Testis (tissue), 3 donors: Measurements from ENCODE around the gene RAPH1. TPM values are rescaled to one million over a fixed set of nuclear protein-coding genes. Genes with fewer than 3 reads are reported as not detected.

Experiments used
- DNase-seq: peaks from one replicate; pipeline ENCODE4 v3.0.0-alpha.2; 2019
- H3K27ac ChIP-seq, 2 donors: fragments of 200-600 bp; sonication (generic); one replicate each; pipeline ENCODE4 v1.5.1; 2019
- H3K27me3 ChIP-seq: fragments of 200-600 bp; sonication (generic); one replicate; pipeline ENCODE4 v1.5.1; 2019
- H3K36me3 ChIP-seq: fragments of 200-600 bp; sonication (generic); one replicate; pipeline ENCODE4 v1.5.1; 2017; ENCODE audit warnings: low read depth; ENCODE audit errors: missing control alignments
- H3K4me1 ChIP-seq: fragments of 200-600 bp; sonication (generic); one replicate; pipeline ENCODE4 v1.5.1; 2019
- H3K4me3 ChIP-seq, 2 donors: fragments of 200-600 bp; sonication (generic); one replicate each; pipeline ENCODE4 v1.5.1; 2017 to 2019
- H3K9me3 ChIP-seq: fragments of 200-600 bp; sonication (generic); one replicate; pipeline ENCODE4 v1.5.1; 2017
- POLR2A ChIP-seq: fragments of 450-650 bp; IDR thresholded peaks from one replicate; pipeline ENCODE4 v1.6.1; 2017; ENCODE audit warnings: antibody characterized with exemption, mild to moderate bottlenecking, moderate library complexity
- WGBS, 2 donors: methylation state at CpG; one replicate each; pipeline ENCODE4 v1.1.5; 2018; 5-methylcytosine and 5-hydroxymethylcytosine counted together
- intact Hi-C: fragments of 100-400 bp; cut with DNase I; formaldehyde crosslinking; loops from one replicate; pipeline ENCODE4 v1.15.1; 2023; ENCODE audit warnings: low total_unique reads
- polyA plus RNA-seq: library from polyadenylated mRNA; stranded (reverse); fragments of 350-450 nt; fragmentation: Illumina TruSeq; extraction: RNeasy Lipid Tissue Mini Kit (QIAGEN cat#74804); gene quantifications from one replicate; pipeline ENCODE4 v1.2.3, GENCODE V29; 2014; ENCODE audit warnings: low read depth, low replicate concordance; ENCODE audit not compliant: insufficient read depth
- total RNA-seq, 2 donors: library from RNA; depleted of rRNA; stranded (reverse); fragments of >200 nt; gene quantifications; one replicate each; pipeline ENCODE4 v1.2.3, GENCODE V29; 2016
- TF ChIP-seq, protein P1 (sequence below), 3 experiments: fragments of 450-650 bp in 2 of 3; fragments of 200-600 bp in 1 of 3; sonication (generic) in 1 of 3; IDR thresholded peaks; one replicate each; pipeline ENCODE4 v1.5.1; 2016 to 2019; ENCODE audit warnings: antibody characterized with exemption in 3 of 3, mild to moderate bottlenecking in 2 of 3, moderate library complexity in 1 of 3

The RAPH1 gene
- total and polyA plus RNA-seq, 3 donors from 2014 or later, result 22.1 to 36.5 (median 31.1) TPM

DNA sequence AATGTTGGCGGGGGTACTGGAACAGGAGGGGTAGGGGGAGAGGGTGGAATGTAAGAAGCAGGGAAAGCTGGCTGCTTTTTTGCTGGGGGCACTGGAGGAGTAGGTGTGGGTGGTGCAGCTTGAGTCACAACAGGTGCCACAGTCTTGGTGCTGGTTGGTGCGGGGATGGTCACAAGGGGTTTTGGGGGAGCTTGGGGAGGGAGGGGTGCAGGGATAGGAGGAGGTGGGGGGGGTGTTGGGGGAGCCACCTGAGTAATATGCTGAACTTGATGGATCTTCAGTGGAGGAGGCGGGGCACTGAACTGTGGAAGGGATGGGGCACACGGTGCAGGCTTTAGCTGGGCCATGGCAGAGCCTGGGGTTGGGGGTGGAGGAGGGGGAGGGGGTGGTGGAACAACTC is 94.4 kb downstream of the RAPH1 start:
- H3K27ac ChIP-seq, result no peak overlapping the region
- intact Hi-C loops, result no loop called here
- H3K27me3 ChIP-seq, result no peaks in the 10 kb centered on the region
- H3K9me3 ChIP-seq, result no peaks in the 10 kb centered on the region
- DNase-seq, result no peak
- WGBS, 2 donors, result 88 to 89% methylated on average over 4 of the region's 4 CpGs
- no peak for TF ChIP-seq POLR2A
- TF ChIP-seq, protein P1, sequence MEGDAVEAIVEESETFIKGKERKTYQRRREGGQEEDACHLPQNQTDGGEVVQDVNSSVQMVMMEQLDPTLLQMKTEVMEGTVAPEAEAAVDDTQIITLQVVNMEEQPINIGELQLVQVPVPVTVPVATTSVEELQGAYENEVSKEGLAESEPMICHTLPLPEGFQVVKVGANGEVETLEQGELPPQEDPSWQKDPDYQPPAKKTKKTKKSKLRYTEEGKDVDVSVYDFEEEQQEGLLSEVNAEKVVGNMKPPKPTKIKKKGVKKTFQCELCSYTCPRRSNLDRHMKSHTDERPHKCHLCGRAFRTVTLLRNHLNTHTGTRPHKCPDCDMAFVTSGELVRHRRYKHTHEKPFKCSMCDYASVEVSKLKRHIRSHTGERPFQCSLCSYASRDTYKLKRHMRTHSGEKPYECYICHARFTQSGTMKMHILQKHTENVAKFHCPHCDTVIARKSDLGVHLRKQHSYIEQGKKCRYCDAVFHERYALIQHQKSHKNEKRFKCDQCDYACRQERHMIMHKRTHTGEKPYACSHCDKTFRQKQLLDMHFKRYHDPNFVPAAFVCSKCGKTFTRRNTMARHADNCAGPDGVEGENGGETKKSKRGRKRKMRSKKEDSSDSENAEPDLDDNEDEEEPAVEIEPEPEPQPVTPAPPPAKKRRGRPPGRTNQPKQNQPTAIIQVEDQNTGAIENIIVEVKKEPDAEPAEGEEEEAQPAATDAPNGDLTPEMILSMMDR (IDR thresholded peaks at IDR 0.05), result no peak
- H3K36me3 ChIP-seq, result no peaks in the 10 kb centered on the region
- no peak overlapping the region for H3K4me3 ChIP-seq
- H3K4me1 ChIP-seq, result no peaks in the 10 kb centered on the region

DNA sequence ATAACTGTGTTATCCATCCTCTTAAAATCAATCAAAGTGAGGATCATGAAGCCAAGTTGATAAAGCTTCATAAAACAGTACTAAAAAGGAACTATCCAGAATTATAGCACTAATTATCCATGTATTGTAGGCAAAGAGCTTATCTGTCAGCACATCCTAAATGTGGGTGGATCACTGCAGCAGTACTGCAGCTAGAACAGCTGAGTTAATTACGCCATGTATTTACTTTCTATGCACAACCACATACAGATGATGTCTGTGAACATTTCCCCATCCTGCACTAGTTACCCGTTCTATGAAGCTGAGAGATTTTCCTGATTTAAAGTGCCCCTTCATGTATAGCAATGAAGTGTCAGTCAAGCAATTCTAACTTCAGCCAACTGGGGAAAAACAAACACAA is 96.6 kb downstream of the RAPH1 start:
- no peak overlapping the region for H3K4me3 ChIP-seq
- WGBS, 2 donors, result 83 to 92% methylated on average over 2 of the region's 2 CpGs
- intact Hi-C loops, result no loop called here
- H3K27me3 ChIP-seq, result no peaks in the 10 kb centered on the region
- no peaks in the 10 kb centered on the region for H3K9me3 ChIP-seq
- no peaks in the 10 kb centered on the region for H3K4me1 ChIP-seq
- no peak overlapping the region for H3K27ac ChIP-seq
- no peaks in the 10 kb centered on the region for H3K36me3 ChIP-seq
- DNase-seq, result no peak
- no peak for TF ChIP-seq POLR2A

GRCh38 chr2:203437511-203437910 is 97.6 kb downstream of the RAPH1 start:
- TF ChIP-seq, protein P1 (IDR thresholded peaks at IDR 0.05), result no peak
- no peak for TF ChIP-seq POLR2A
- WGBS, 2 donors, result 96 to 98% methylated on average over 4 of the region's 4 CpGs

GRCh38 chr2:203436496-203436895 is 98.6 kb downstream of the RAPH1 start:
- Histone ChIP-seq H3K27me3 (no peaks in the 10 kb centered on the region), H3K36me3 (no peaks in the 10 kb centered on the region), H3K4me1 (no peaks in the 10 kb centered on the region), H3K27ac (no peak overlapping the region), H3K4me3 (no peak overlapping the region), H3K9me3 (no peaks in the 10 kb centered on the region)
- 67 to 83% methylated on average over 2 of the region's 2 CpGs for WGBS, 2 donors
- no peak for TF ChIP-seq POLR2A
- TF ChIP-seq, protein P1 (IDR thresholded peaks at IDR 0.05), result no peak
- intact Hi-C loops, result no loop called here
- DNase-seq, result no peak

More at GRCh38 chr2:203437511-203437910, 97.6 kb downstream of the RAPH1 start:
- Histone ChIP-seq H3K27ac (no peak overlapping the region), H3K27me3 (no peaks in the 10 kb centered on the region), H3K4me1 (no peaks in the 10 kb centered on the region), H3K36me3 (no peaks in the 10 kb centered on the region), H3K9me3 (no peaks in the 10 kb centered on the region), H3K4me3 (no peak overlapping the region)
- DNase-seq, result no peak
- intact Hi-C loops, result no loop called here

DNA sequence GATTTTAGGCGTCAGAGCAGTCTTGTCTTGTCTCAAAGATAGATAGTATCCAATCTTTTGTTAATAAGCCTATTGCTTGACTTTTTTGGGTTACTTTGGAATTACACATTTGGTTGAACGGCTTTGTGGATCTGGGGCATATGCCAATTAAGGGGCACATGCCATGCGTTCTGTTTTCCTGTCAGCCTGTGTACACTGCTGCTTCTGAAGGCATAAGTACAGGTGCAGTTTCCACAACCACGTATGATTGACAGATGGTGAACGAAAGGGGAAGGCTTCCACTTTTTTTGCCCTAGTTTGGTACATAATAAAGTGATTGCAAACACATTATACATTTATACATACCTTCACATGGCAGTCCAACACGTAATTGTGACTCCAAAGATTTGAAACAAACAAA is 102.3 kb downstream of the RAPH1 start:
- Histone ChIP-seq H3K27ac (no peak overlapping the region), H3K4me1 (no peaks in the 10 kb centered on the region), H3K4me3 (no peak overlapping the region), H3K36me3 (no peaks in the 10 kb centered on the region), H3K27me3 (no peaks in the 10 kb centered on the region), H3K9me3 (no peaks in the 10 kb centered on the region)
- whole genome bisulfite sequencing, 2 donors, result 79 to 82% methylated on average over 6 of the region's 6 CpGs
- intact Hi-C loops, result no loop called here
- no peak for TF ChIP-seq POLR2A
- TF ChIP-seq, protein P1 (IDR thresholded peaks at IDR 0.05), result no peak
- no peak for DNase-seq
